H1 (cell line): ENCODE results near the gene STK16. TPM values are rescaled to one million over a fixed set of nuclear protein-coding genes. Genes with fewer than 3 reads are reported as not detected.

Experiments used
- BRCA1 ChIP-seq: IDR thresholded peaks from 2 replicates; pipeline ENCODE4 v1.6.1; 2012; ENCODE audit warnings: low read depth, low read length, improper control_type of control experiment
- CBX5 ChIP-seq: fragments of 300-800, 300-1000 bp; sonication (generic); IDR thresholded peaks from 2 replicates; pipeline ENCODE4 v1.7.1; 2016; ENCODE audit warnings: antibody characterized with exemption, low read length, low read depth
- CBX8 ChIP-seq: fragments of 300-800, 300-1000 bp; sonication (generic); IDR thresholded peaks from 2 replicates; pipeline ENCODE4 v1.7.1; 2016; ENCODE audit warnings: low read depth, low read length, borderline replicate concordance
- CTBP2 ChIP-seq: IDR thresholded peaks from 2 replicates; pipeline ENCODE4 v1.7.0; 2011; ENCODE audit warnings: borderline replicate concordance, mild to moderate bottlenecking, moderate library complexity, mixed read lengths, low read length; ENCODE audit not compliant: insufficient read depth, insufficient read length
- CTCF ChIP-seq, 3 experiments: IDR thresholded peaks; 1 replicate in 2 of 3; 2 replicates in 1 of 3; pipeline versions ENCODE4 v1.5.1 to v1.6.1; 2011; ENCODE audit warnings: low read length in 3 of 3, mild to moderate bottlenecking in 3 of 3, inconsistent platforms in 2 of 3, low read depth in 1 of 3, moderate library complexity in 1 of 3; ENCODE audit not compliant: insufficient read depth in 1 of 3; ENCODE audit errors: control extremely low read depth in 1 of 3
- EP300 ChIP-seq, 2 experiments: IDR thresholded peaks; 1 replicate in 1 of 2; 2 replicates in 1 of 2; pipeline ENCODE4 v1.6.1; 2011 to 2012; ENCODE audit warnings: low read depth in 2 of 2, low read length in 2 of 2, mild to moderate bottlenecking in 2 of 2, borderline replicate concordance in 1 of 2, inconsistent platforms in 1 of 2, moderate library complexity in 1 of 2
- FOSL1 ChIP-seq: IDR thresholded peaks from 2 replicates; pipeline ENCODE4 v1.6.1; 2011; ENCODE audit warnings: mild to moderate bottlenecking, low read depth, low read length, moderate library complexity; ENCODE audit not compliant: insufficient read depth
- JUN ChIP-seq: IDR thresholded peaks from 2 replicates; pipeline ENCODE4 v1.6.1; 2011; ENCODE audit warnings: low read depth, mild to moderate bottlenecking, improper control_type of control experiment, low read length
- JUND ChIP-seq: IDR thresholded peaks from 2 replicates; pipeline ENCODE4 v1.6.1; 2011; ENCODE audit warnings: mild to moderate bottlenecking, improper control_type of control experiment, low read length
- KDM4A ChIP-seq: IDR thresholded peaks from one replicate; pipeline ENCODE4 v1.7.1; 2012; ENCODE audit warnings: low read depth, mild to moderate bottlenecking, moderate library complexity, low read length, inconsistent platforms; ENCODE audit not compliant: severe bottlenecking
- KDM5A ChIP-seq: fragments of 200-600 bp; IDR thresholded peaks from 2 replicates; pipeline ENCODE4 v1.7.1; 2012; ENCODE audit warnings: mild to moderate bottlenecking, low read length, inconsistent platforms, mixed read lengths
- MAX ChIP-seq: IDR thresholded peaks from 2 replicates; pipeline ENCODE4 v1.6.1; 2012; ENCODE audit warnings: inconsistent platforms
- RBBP5 ChIP-seq: IDR thresholded peaks from 2 replicates; pipeline ENCODE4 v1.7.1; 2012; ENCODE audit warnings: low read depth, mild to moderate bottlenecking, inconsistent platforms, low read length, moderate library complexity, borderline replicate concordance
- SP2 ChIP-seq: IDR thresholded peaks from 2 replicates; pipeline ENCODE4 v1.6.1; 2012; ENCODE audit warnings: mild to moderate bottlenecking, low read length, inconsistent platforms
- SP4 ChIP-seq: IDR thresholded peaks from 2 replicates; pipeline ENCODE4 v1.6.1; 2012; ENCODE audit warnings: low read length, inconsistent platforms
- SUZ12 ChIP-seq: fragments of 200-600 bp; sonication (generic); IDR thresholded peaks from 2 replicates; pipeline ENCODE4 v1.6.1; 2012; ENCODE audit warnings: mild to moderate bottlenecking, inconsistent platforms, low read length, moderate library complexity, mixed read lengths
- USF2 ChIP-seq: IDR thresholded peaks from 2 replicates; pipeline ENCODE4 v1.6.1; 2011; ENCODE audit warnings: low read length, improper control_type of control experiment
- ZNF274 ChIP-seq: IDR thresholded peaks from 2 replicates; pipeline ENCODE4 v1.7.0; 2012; ENCODE audit warnings: low read length, borderline replicate concordance; ENCODE audit errors: extremely low read depth
- polyA plus RNA-seq, 7 experiments: library from polyadenylated mRNA; depleted of rRNA in 3 of 7; stranded (reverse) in 5 of 7; unstranded in 2 of 7; fragments of >200 nt in 5 of 7; fragments of 200-250 nt in 2 of 7; gene quantifications; 1 replicate in 5 of 7; 2 replicates in 1 of 7; 4 replicates in 1 of 7; pipeline versions ENCODE4 v1.2.1 to v1.2.3, GENCODE V29; 2011 to 2013; ENCODE audit warnings: missing spikeins in 2 of 7, mixed read lengths in 2 of 7
- total RNA-seq: library from RNA; stranded (reverse); fragmentation: NEBNext Ultra II Directional; extraction: Animal tissue kit (Norgen Biotek cat#: 25700); gene quantifications from 2 replicates; pipeline ENCODE4 v1.2.1, GENCODE V29; 2021

Gene STK16
- total and polyA plus RNA-seq, 2 of the 8 experiments (the other 6 are each of a cell fraction or from before 2014, with no cell fraction given) = 21.3 to 51.4 TPM

GRCh38 chr2:219277703-219278654 is 32.7 kb downstream of the STK16 start (continued):
- TF ChIP-seq RBBP5 (peak; percentile 62; the same call in 1 of the 2 replicates), FOSL1 (no peak), SP2 (no peak), CTCF (IDR thresholded peaks at IDR 0.05; ENCODE audit: control extremely low read depth in 1 of 3, insufficient read depth in 1 of 3, low read depth in 1 of 3, low read length in 3 of 3) (peak in 2 of 3 experiments; percentile 90 to 98; a peak in 3 of 4 replicates), USF2 (no peak), EP300 (IDR thresholded peaks at IDR 0.05; ENCODE audit: borderline replicate concordance in 1 of 2, low read depth in 2 of 2, low read length in 2 of 2) (peak in 1 of 2 experiments; percentile 75; a peak in 1 of 3 replicates), SP4 (0 out of 2 replicates have a peak, but pooled peaks have one; percentile 45), MAX (0 out of 2 replicates have a peak, but pooled peaks have one; percentile 11), JUND (peak; percentile 41; the same call in 1 of the 2 replicates), KDM4A (no peak), KDM5A (no peak), BRCA1 (no peak), SUZ12 (no peak), CBX5 (no peak), CBX8 (no peak), ZNF274 (no peak), JUN (no peak), CTBP2 (no peak)
